Left forelimb (tissue), 1 donor: ENCODE data around the gene ULK4.

Experiments used
- DNase-seq: peaks from one replicate; pipeline ENCODE4 v3.0.0-alpha.2; 2018; ENCODE audit warnings: low spot score

The ULK4 gene

GRCh38 chr3:41260063-41260450 is 701.8 kb downstream of the ULK4 start:
- DNase-seq, result no peak

- DNase-seq, result no peak
These were observed 702.3 kb downstream of the ULK4 start for GRCh38 chr3:41259449-41260062.

GRCh38 chr3:41258239-41258800 is 703.6 kb downstream of the ULK4 start:
- DNase-seq, result no peak

- DNase-seq, result no peak
These were observed 710.3 kb downstream of the ULK4 start for GRCh38 chr3:41251593-41251992.

- DNase-seq, result no peak
These were observed 711.1 kb downstream of the ULK4 start for GRCh38 chr3:41250825-41251224.

GRCh38 chr3:41249318-41249717 is 712.6 kb downstream of the ULK4 start:
- no peak for DNase-seq

GRCh38 chr3:41248525-41248924 is 713.4 kb downstream of the ULK4 start:
- DNase-seq, result no peak

- no peak for DNase-seq
These were observed 714.6 kb downstream of the ULK4 start for GRCh38 chr3:41247055-41248004.

GRCh38 chr3:41244620-41245336 is 717.1 kb downstream of the ULK4 start:
- no peak for DNase-seq

GRCh38 chr3:41243183-41243582 is 718.7 kb downstream of the ULK4 start:
- DNase-seq, result no peak

- no peak for DNase-seq
These were observed 719.9 kb downstream of the ULK4 start for GRCh38 chr3:41241800-41242571.

GRCh38 chr3:41241161-41241560 is 720.7 kb downstream of the ULK4 start:
- DNase-seq, result no peak

- DNase-seq, result no peak
These were observed 722.3 kb downstream of the ULK4 start for GRCh38 chr3:41239587-41239986.

GRCh38 chr3:41237907-41238306 is 724.0 kb downstream of the ULK4 start:
- DNase-seq, result no peak

- no peak for DNase-seq
These were observed 725.7 kb downstream of the ULK4 start for GRCh38 chr3:41236228-41236627.

GRCh38 chr3:41234823-41235721 is 726.8 kb downstream of the ULK4 start:
- DNase-seq, result no peak

GRCh38 chr3:41224120-41224806 is 737.6 kb downstream of the ULK4 start:
- DNase-seq, result no peak

- no peak for DNase-seq
These were observed 738.2 kb downstream of the ULK4 start for GRCh38 chr3:41223691-41224090.

- DNase-seq, result no peak
These were observed 738.8 kb downstream of the ULK4 start for GRCh38 chr3:41223078-41223477.

GRCh38 chr3:41222501-41222900 is 739.4 kb downstream of the ULK4 start:
- no peak for DNase-seq
